ENCODE data around the gene GAL3ST3. TPM values are rescaled to one million over a fixed set of nuclear protein-coding genes. Genes with fewer than 3 reads are reported as not detected.

Gene GAL3ST3
- total and polyA plus RNA-seq, 10 of the 15 experiments (the other 5 are each of a cell fraction or from before 2014, with no cell fraction given): 0.06 to 0.12 TPM; not detected in 8

DNA sequence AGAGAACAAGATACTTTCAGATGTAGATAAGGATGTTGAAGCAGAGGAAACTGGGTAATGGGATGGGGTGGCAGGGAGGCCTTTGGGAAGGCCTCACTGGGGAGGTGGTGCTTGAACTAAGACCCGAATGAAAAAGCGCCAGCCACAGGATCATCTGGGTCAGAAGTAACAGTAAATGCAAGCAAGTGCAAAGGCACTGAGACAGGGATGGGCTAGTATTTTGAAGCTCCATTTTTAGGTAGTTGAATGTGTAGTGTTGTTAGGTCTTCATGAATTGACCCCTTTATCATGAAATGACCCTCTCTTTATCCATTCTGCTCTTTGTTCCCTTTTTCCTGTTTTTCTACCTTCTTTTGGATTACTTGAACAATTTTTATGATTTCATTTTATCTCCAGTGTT is 14.9 kb upstream of the GAL3ST3 start (continued):
- TF ChIP-seq, protein P1, sequence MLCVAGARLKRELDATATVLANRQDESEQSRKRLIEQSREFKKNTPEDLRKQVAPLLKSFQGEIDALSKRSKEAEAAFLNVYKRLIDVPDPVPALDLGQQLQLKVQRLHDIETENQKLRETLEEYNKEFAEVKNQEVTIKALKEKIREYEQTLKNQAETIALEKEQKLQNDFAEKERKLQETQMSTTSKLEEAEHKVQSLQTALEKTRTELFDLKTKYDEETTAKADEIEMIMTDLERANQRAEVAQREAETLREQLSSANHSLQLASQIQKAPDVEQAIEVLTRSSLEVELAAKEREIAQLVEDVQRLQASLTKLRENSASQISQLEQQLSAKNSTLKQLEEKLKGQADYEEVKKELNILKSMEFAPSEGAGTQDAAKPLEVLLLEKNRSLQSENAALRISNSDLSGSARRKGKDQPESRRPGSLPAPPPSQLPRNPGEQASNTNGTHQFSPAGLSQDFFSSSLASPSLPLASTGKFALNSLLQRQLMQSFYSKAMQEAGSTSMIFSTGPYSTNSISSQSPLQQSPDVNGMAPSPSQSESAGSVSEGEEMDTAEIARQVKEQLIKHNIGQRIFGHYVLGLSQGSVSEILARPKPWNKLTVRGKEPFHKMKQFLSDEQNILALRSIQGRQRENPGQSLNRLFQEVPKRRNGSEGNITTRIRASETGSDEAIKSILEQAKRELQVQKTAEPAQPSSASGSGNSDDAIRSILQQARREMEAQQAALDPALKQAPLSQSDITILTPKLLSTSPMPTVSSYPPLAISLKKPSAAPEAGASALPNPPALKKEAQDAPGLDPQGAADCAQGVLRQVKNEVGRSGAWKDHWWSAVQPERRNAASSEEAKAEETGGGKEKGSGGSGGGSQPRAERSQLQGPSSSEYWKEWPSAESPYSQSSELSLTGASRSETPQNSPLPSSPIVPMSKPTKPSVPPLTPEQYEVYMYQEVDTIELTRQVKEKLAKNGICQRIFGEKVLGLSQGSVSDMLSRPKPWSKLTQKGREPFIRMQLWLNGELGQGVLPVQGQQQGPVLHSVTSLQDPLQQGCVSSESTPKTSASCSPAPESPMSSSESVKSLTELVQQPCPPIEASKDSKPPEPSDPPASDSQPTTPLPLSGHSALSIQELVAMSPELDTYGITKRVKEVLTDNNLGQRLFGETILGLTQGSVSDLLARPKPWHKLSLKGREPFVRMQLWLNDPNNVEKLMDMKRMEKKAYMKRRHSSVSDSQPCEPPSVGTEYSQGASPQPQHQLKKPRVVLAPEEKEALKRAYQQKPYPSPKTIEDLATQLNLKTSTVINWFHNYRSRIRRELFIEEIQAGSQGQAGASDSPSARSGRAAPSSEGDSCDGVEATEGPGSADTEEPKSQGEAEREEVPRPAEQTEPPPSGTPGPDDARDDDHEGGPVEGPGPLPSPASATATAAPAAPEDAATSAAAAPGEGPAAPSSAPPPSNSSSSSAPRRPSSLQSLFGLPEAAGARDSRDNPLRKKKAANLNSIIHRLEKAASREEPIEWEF (IDR thresholded peaks at IDR 0.05; ENCODE audit: insufficient replicate concordance, low read depth, low read length): no peak
- TF ChIP-seq FOXK2 (IDR thresholded peaks at IDR 0.05) (no peak), PRDM15 (CRISPR knock-in tag; IDR thresholded peaks at IDR 0.05) (no peak), E4F1 (IDR thresholded peaks at IDR 0.05; ENCODE audit: borderline replicate concordance, partially characterized antibody) (no peak), BCL3 (IDR thresholded peaks at IDR 0.05; ENCODE audit: borderline replicate concordance, insufficient read depth, low read depth, low read length, poor library complexity, severe bottlenecking) (no peak)
